ENCODE measurements around the gene CELF5. TPM values are rescaled to one million over a fixed set of nuclear protein-coding genes. Genes with fewer than 3 reads are reported as not detected.

CELF5 gene
- total and polyA plus RNA-seq, 2 donors (not counting 1 experiment from before 2014, with no cell fraction given) = 0.15 TPM; not detected in 1

- TF ChIP-seq EZH2 (IDR thresholded peaks at IDR 0.05; ENCODE audit: borderline replicate concordance, insufficient read depth, low read depth, low read length, poor library complexity, severe bottlenecking) = no peak
- TF ChIP-seq, protein P1, sequence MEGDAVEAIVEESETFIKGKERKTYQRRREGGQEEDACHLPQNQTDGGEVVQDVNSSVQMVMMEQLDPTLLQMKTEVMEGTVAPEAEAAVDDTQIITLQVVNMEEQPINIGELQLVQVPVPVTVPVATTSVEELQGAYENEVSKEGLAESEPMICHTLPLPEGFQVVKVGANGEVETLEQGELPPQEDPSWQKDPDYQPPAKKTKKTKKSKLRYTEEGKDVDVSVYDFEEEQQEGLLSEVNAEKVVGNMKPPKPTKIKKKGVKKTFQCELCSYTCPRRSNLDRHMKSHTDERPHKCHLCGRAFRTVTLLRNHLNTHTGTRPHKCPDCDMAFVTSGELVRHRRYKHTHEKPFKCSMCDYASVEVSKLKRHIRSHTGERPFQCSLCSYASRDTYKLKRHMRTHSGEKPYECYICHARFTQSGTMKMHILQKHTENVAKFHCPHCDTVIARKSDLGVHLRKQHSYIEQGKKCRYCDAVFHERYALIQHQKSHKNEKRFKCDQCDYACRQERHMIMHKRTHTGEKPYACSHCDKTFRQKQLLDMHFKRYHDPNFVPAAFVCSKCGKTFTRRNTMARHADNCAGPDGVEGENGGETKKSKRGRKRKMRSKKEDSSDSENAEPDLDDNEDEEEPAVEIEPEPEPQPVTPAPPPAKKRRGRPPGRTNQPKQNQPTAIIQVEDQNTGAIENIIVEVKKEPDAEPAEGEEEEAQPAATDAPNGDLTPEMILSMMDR (IDR thresholded peaks at IDR 0.05) = no peak
- ChIA-PET POLR2A (no interaction called here), CTCF (no interaction called here)
- Histone ChIP-seq H4K20me1 (ENCODE audit: control insufficient read depth, insufficient read depth, low read length, poor library complexity, severe bottlenecking) (no peaks in the 10 kb centered on the region), H3K9me3 (ENCODE audit: control extremely low read depth in 1 of 3, control insufficient read depth in 2 of 3, insufficient read depth in 1 of 3, low read length in 2 of 3) (peaks cover 0 to 5% (median 0%) of the 10 kb centered on the region in 3 donors), H3K27me3 (replicated peaks in 1 of 4; ENCODE audit: control extremely low read depth in 1 of 4, control insufficient read depth in 3 of 4, insufficient read depth in 4 of 4, low read length in 3 of 4) (peaks cover 0 to 19% (median 0%) of the 10 kb centered on the region in 4 experiments), H3K27ac (ENCODE audit: low read length in 2 of 2) (no peak overlapping the region), H3K4me1 (ENCODE audit: control insufficient read depth in 2 of 2, insufficient read depth in 2 of 2, low read length in 2 of 2) (no peaks in the 10 kb centered on the region), H3K79me2 (ENCODE audit: control insufficient read depth, insufficient read depth, low read length) (no peaks in the 10 kb centered on the region), H3K9ac (ENCODE audit: low read length) (no peak overlapping the region), H3K4me3 (ENCODE audit: control extremely low read depth in 1 of 5, extremely low read depth in 1 of 5, insufficient read depth in 1 of 5, low read depth in 2 of 5, low read length in 4 of 5) (no peak overlapping the region), H2AFZ (ENCODE audit: insufficient read depth, low read depth, low read length, poor library complexity, severe bottlenecking) (no peak overlapping the region), H3K36me3 (replicated peaks in 1 of 2; ENCODE audit: control extremely low read depth in 1 of 2, control insufficient read depth in 1 of 2, extremely low read depth in 1 of 2, insufficient read depth in 2 of 2, low read length in 1 of 2) (no peaks in the 10 kb centered on the region), H3K4me2 (replicated peaks; ENCODE audit: low read depth, low read length, poor library complexity, severe bottlenecking) (no peak overlapping the region)
- no peak for ATAC-seq (ENCODE audit: low read depth)
- no peaks in the 10 kb centered on the region for H3K9me3 Mint-ChIP-seq (ENCODE audit: insufficient read depth)
- peaks cover 33% of the 10 kb centered on the region for H3K27me3 Mint-ChIP-seq
- no peaks in the 10 kb centered on the region for H3K4me1 Mint-ChIP-seq
- H3K4me3 Mint-ChIP-seq = no peak overlapping the region
- H3K27ac Mint-ChIP-seq = no peak overlapping the region
- intact Hi-C loops (cut with micrococcal nuclease) = no loop called here
- 61% methylated on average over 16 of the region's 18 CpGs for WGBS (ENCODE audit: insufficient coverage)
- no peak for DNase-seq
Observed at GRCh38 chr19:3319643-3320353, 95.3 kb downstream of the CELF5 start.

DNA sequence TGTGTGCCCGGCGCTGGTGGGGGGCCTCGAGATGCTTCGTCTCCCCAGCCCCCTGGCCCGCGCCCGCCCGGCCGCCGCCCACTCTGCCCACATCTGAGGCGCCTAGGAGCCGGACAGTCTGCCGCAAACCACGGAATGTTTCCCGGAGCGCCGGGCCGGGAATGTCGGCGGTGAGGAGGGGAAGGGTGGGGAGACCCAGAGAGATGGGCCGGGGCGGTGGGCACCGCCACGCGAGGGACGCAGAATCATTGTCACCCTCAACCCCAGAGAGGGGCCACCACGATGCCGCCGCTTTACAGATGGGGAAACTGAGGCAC lies 95.9 kb downstream of the CELF5 start:
- H3K9me3 ChIP-seq (ENCODE audit: control extremely low read depth in 1 of 3, control insufficient read depth in 2 of 3, insufficient read depth in 1 of 3, low read length in 2 of 3) = peaks cover 0 to 6% (median 0%) of the 10 kb centered on the region in 3 donors
- 76% methylated on average over 17 of the region's 29 CpGs for WGBS (ENCODE audit: insufficient coverage)
- no peak for DNase-seq
- H3K79me2 ChIP-seq (ENCODE audit: control insufficient read depth, insufficient read depth, low read length) = no peaks in the 10 kb centered on the region
- no peak overlapping the region for H3K4me3 ChIP-seq (ENCODE audit: control extremely low read depth in 1 of 5, extremely low read depth in 1 of 5, insufficient read depth in 1 of 5, low read depth in 2 of 5, low read length in 4 of 5)
- Mint-ChIP-seq H3K4me1 (no peaks in the 10 kb centered on the region), H3K4me3 (no peak overlapping the region), H3K9me3 (ENCODE audit: insufficient read depth) (no peaks in the 10 kb centered on the region), H3K27me3 (peaks cover 33% of the 10 kb centered on the region), H3K27ac (no peak overlapping the region)
- no peak overlapping the region for H2AFZ ChIP-seq (ENCODE audit: insufficient read depth, low read depth, low read length, poor library complexity, severe bottlenecking)
- no peak overlapping the region for H3K4me2 ChIP-seq (replicated peaks; ENCODE audit: low read depth, low read length, poor library complexity, severe bottlenecking)
- intact Hi-C loops (cut with micrococcal nuclease) = no loop called here
- no peak overlapping the region for H3K27ac ChIP-seq (ENCODE audit: low read length in 2 of 2)
- no peak for ATAC-seq (ENCODE audit: low read depth)
- H3K36me3 ChIP-seq (replicated peaks in 1 of 2; ENCODE audit: control extremely low read depth in 1 of 2, control insufficient read depth in 1 of 2, extremely low read depth in 1 of 2, insufficient read depth in 2 of 2, low read length in 1 of 2) = no peaks in the 10 kb centered on the region
- ChIA-PET CTCF (no interaction called here), POLR2A (no interaction called here)
- no peak overlapping the region for H3K9ac ChIP-seq (ENCODE audit: low read length)
- H3K27me3 ChIP-seq (replicated peaks in 1 of 4; ENCODE audit: control extremely low read depth in 1 of 4, control insufficient read depth in 3 of 4, insufficient read depth in 4 of 4, low read length in 3 of 4) = peaks cover 0 to 19% (median 0%) of the 10 kb centered on the region in 4 experiments
- TF ChIP-seq, protein P1 (IDR thresholded peaks at IDR 0.05) = no peak
- no peak for TF ChIP-seq EZH2 (IDR thresholded peaks at IDR 0.05; ENCODE audit: borderline replicate concordance, insufficient read depth, low read depth, low read length, poor library complexity, severe bottlenecking)
- H4K20me1 ChIP-seq (ENCODE audit: control insufficient read depth, insufficient read depth, low read length, poor library complexity, severe bottlenecking) = no peaks in the 10 kb centered on the region
- H3K4me1 ChIP-seq (ENCODE audit: control insufficient read depth in 2 of 2, insufficient read depth in 2 of 2, low read length in 2 of 2) = no peaks in the 10 kb centered on the region

Data from B cell (primary cell).